ENCODE data around the gene CENPL. TPM values are rescaled to one million over a fixed set of nuclear protein-coding genes. Genes with fewer than 3 reads are reported as not detected.

The CENPL gene
- polyA plus RNA-seq (2013, experiment 1 of 2): 10.6 TPM
- polyA plus RNA-seq (2013, experiment 2 of 2): 10.4 TPM

GRCh38 chr1:173824315-173825081 lies at the start of gene CENPL, which contains the start of gene DARS2:
Gene CENPL (minus strand): TSS chr1:173824883. CDS start chr1:173811299, 13,584 bp downstream.
Gene DARS2 (plus strand): TSS chr1:173824673. CDS start chr1:173825230, 557 bp downstream.
- H3K18ac ChIP-seq (ENCODE audit: low read length): peak within 1 kb of the TSS; percentile 65
- peak within 1 kb of the TSS; percentile 88 for H3K9ac ChIP-seq (ENCODE audit: low read length)
- H2BK120ac ChIP-seq (ENCODE audit: low read depth, low read length): peak within 1 kb of the TSS; percentile 16
- H2BK5ac ChIP-seq (ENCODE audit: low read length): peak within 1 kb of the TSS; percentile 49
- H3K4ac ChIP-seq (ENCODE audit: low read depth, low read length): peak within 1 kb of the TSS; percentile 77
- peaks cover 2% of the 10 kb centered on the region for H3K4me1 ChIP-seq (ENCODE audit: control insufficient read depth, low read depth, low read length)
- peak within 1 kb of the TSS; percentile 82 for H3K27ac ChIP-seq (ENCODE audit: low read depth, low read length)
- peak within 1 kb of the TSS; percentile 100 for H3K4me3 ChIP-seq (ENCODE audit: low read length)
- DNase-seq: peak; percentile 99
- no peak within 1 kb of the TSS for H2BK15ac ChIP-seq (replicated peaks; ENCODE audit: low read depth)
- peak within 1 kb of the TSS; percentile 12 for H4K5ac ChIP-seq (ENCODE audit: low read length)
- WGBS (ENCODE audit: extremely low coverage, insufficient coverage, low lambda C conversion rate): no CpG with 5 or more reads among the region's 55 CpGs
- H3K56ac ChIP-seq (ENCODE audit: low read length): peak within 1 kb of the TSS; percentile 96
- H2AK5ac ChIP-seq (ENCODE audit: low read length): peak within 1 kb of the TSS; percentile 96
- H3K79me2 ChIP-seq (ENCODE audit: control insufficient read depth, insufficient read depth, low read length): peaks cover 36% of the 10 kb centered on the region
- no peak within 1 kb of the TSS for H3K23ac ChIP-seq (ENCODE audit: low read length)
- peak within 1 kb of the TSS; percentile 15 for H4K8ac ChIP-seq (ENCODE audit: low read depth, low read length)
- no peaks in the 10 kb centered on the region for H3K36me3 ChIP-seq (ENCODE audit: control insufficient read depth, insufficient read depth, low read length)
- H3K79me1 ChIP-seq (ENCODE audit: low read length): peaks cover 6% of the 10 kb centered on the region
- peak within 1 kb of the TSS; percentile 92 for H3K4me2 ChIP-seq (ENCODE audit: low read length)
- no peaks in the 10 kb centered on the region for H3K27me3 ChIP-seq (ENCODE audit: insufficient read depth, low read length, poor library complexity)

DNA sequence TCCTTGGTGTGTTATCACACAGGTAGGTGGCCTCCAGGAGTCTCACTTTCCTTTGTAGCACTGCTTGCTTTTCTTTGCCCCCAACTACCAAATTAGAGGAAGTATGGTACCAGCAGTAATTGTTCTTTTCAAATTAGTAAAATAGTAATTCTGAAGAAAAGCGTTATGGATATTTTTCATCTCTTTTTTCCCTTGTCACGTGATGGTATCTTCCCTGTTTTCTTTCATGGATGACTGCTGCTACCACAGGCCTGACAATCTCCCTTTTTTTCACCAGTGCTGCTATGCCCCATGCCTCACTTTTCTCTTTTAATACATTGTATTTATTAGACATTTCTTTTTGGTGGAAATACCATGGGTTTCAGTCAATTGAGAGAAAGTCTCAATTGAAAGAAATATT lies 46.8 kb upstream of the CENPL start:
- H4K8ac ChIP-seq (ENCODE audit: low read depth, low read length): no peak overlapping the region
- H3K4ac ChIP-seq (ENCODE audit: low read depth, low read length): no peak overlapping the region
- H2BK5ac ChIP-seq (ENCODE audit: low read length): no peak overlapping the region
- H3K4me3 ChIP-seq (ENCODE audit: low read length): no peak overlapping the region
- H3K9ac ChIP-seq (ENCODE audit: low read length): no peak overlapping the region
- peaks cover 4% of the 10 kb centered on the region for H3K36me3 ChIP-seq (ENCODE audit: control insufficient read depth, insufficient read depth, low read length)
- no peak overlapping the region for H2BK120ac ChIP-seq (ENCODE audit: low read depth, low read length)
- WGBS (ENCODE audit: extremely low coverage, insufficient coverage, low lambda C conversion rate): no CpG with 5 or more reads among the region's 2 CpGs
- no peak overlapping the region for H4K5ac ChIP-seq (ENCODE audit: low read length)
- no peak overlapping the region for H3K18ac ChIP-seq (ENCODE audit: low read length)
- no peak overlapping the region for H3K27ac ChIP-seq (ENCODE audit: low read depth, low read length)
- no peak overlapping the region for H3K56ac ChIP-seq (ENCODE audit: low read length)
- no peak overlapping the region for H2BK15ac ChIP-seq (replicated peaks; ENCODE audit: low read depth)
- H3K4me1 ChIP-seq (ENCODE audit: control insufficient read depth, low read depth, low read length): no peaks in the 10 kb centered on the region
- no peak overlapping the region for H3K23ac ChIP-seq (ENCODE audit: low read length)
- no peak overlapping the region for H2AK5ac ChIP-seq (ENCODE audit: low read length)
- peaks cover 20% of the 10 kb centered on the region for H3K79me2 ChIP-seq (ENCODE audit: control insufficient read depth, insufficient read depth, low read length)
- no peak for DNase-seq
- H3K27me3 ChIP-seq (ENCODE audit: insufficient read depth, low read length, poor library complexity): no peaks in the 10 kb centered on the region
- peaks cover 11% of the 10 kb centered on the region for H3K79me1 ChIP-seq (ENCODE audit: low read length)
- no peak overlapping the region for H3K4me2 ChIP-seq (ENCODE audit: low read length)

- H2BK120ac ChIP-seq (ENCODE audit: low read depth, low read length): no peak overlapping the region
- H4K5ac ChIP-seq (ENCODE audit: low read length): no peak overlapping the region
- no peak overlapping the region for H2BK15ac ChIP-seq (replicated peaks; ENCODE audit: low read depth)
- no peak for DNase-seq
- peaks cover 6% of the 10 kb centered on the region for H3K36me3 ChIP-seq (ENCODE audit: control insufficient read depth, insufficient read depth, low read length)
- H3K79me2 ChIP-seq (ENCODE audit: control insufficient read depth, insufficient read depth, low read length): peaks cover 24% of the 10 kb centered on the region
- no peak overlapping the region for H2AK5ac ChIP-seq (ENCODE audit: low read length)
- no peak overlapping the region for H3K4ac ChIP-seq (ENCODE audit: low read depth, low read length)
- no peak overlapping the region for H3K27ac ChIP-seq (ENCODE audit: low read depth, low read length)
- WGBS (ENCODE audit: extremely low coverage, insufficient coverage, low lambda C conversion rate): no CpG with 5 or more reads among the region's 5 CpGs
- no peak overlapping the region for H3K9ac ChIP-seq (ENCODE audit: low read length)
- no peak overlapping the region for H3K18ac ChIP-seq (ENCODE audit: low read length)
- no peak overlapping the region for H3K23ac ChIP-seq (ENCODE audit: low read length)
- no peak overlapping the region for H3K56ac ChIP-seq (ENCODE audit: low read length)
- no peak overlapping the region for H3K4me3 ChIP-seq (ENCODE audit: low read length)
- H2BK5ac ChIP-seq (ENCODE audit: low read length): no peak overlapping the region
- H3K4me2 ChIP-seq (ENCODE audit: low read length): no peak overlapping the region
- peaks cover 11% of the 10 kb centered on the region for H3K79me1 ChIP-seq (ENCODE audit: low read length)
- H3K4me1 ChIP-seq (ENCODE audit: control insufficient read depth, low read depth, low read length): no peaks in the 10 kb centered on the region
- H3K27me3 ChIP-seq (ENCODE audit: insufficient read depth, low read length, poor library complexity): no peaks in the 10 kb centered on the region
- H4K8ac ChIP-seq (ENCODE audit: low read depth, low read length): no peak overlapping the region
Observed at GRCh38 chr1:173871091-173871490, 46.4 kb upstream of the CENPL start.

DNA sequence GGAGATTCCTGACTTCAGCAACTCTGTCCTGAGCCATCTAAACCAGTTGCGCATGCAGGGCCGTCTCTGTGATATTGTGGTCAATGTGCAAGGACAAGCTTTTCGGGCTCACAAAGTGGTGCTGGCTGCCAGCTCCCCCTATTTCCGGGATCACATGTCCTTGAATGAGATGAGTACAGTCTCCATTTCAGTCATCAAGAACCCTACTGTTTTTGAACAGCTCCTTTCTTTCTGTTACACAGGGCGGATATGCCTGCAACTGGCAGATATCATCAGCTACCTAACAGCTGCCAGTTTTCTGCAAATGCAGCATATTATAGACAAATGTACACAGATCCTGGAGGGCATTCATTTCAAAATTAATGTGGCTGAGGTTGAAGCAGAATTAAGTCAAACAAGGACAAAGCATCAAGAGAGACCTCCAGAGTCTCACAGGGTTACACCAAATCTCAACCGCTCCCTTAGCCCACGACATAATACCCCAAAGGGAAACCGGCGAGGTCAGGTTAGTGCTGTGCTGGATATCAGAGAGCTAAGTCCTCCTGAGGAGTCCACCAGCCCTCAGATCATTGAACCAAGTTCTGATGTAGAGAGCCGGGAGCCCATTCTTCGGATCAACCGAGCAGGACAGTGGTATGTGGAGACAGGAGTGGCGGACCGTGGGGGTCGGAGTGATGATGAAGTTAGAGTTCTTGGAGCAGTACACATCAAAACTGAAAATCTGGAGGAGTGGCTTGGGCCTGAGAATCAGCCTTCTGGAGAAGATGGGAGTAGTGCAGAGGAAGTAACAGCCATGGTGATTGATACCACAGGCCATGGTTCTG lies 45.8 kb upstream of the CENPL start:
- H3K79me2 ChIP-seq (ENCODE audit: control insufficient read depth, insufficient read depth, low read length): peaks cover 30% of the 10 kb centered on the region
- H4K5ac ChIP-seq (ENCODE audit: low read length): no peak overlapping the region
- H3K9ac ChIP-seq (ENCODE audit: low read length): peak overlapping the region; percentile 15
- peaks cover 11% of the 10 kb centered on the region for H3K79me1 ChIP-seq (ENCODE audit: low read length)
- H2AK5ac ChIP-seq (ENCODE audit: low read length): no peak overlapping the region
- H3K4ac ChIP-seq (ENCODE audit: low read depth, low read length): no peak overlapping the region
- no peaks in the 10 kb centered on the region for H3K4me1 ChIP-seq (ENCODE audit: control insufficient read depth, low read depth, low read length)
- H3K18ac ChIP-seq (ENCODE audit: low read length): no peak overlapping the region
- no peak overlapping the region for H2BK5ac ChIP-seq (ENCODE audit: low read length)
- no peak overlapping the region for H3K27ac ChIP-seq (ENCODE audit: low read depth, low read length)
- WGBS (ENCODE audit: extremely low coverage, insufficient coverage, low lambda C conversion rate): no CpG with 5 or more reads among the region's 15 CpGs
- no peak for DNase-seq
- H3K36me3 ChIP-seq (ENCODE audit: control insufficient read depth, insufficient read depth, low read length): peaks cover 10% of the 10 kb centered on the region
- H2BK120ac ChIP-seq (ENCODE audit: low read depth, low read length): no peak overlapping the region
- peak overlapping the region; percentile 27 for H3K56ac ChIP-seq (ENCODE audit: low read length)
- no peak overlapping the region for H3K4me2 ChIP-seq (ENCODE audit: low read length)
- no peak overlapping the region for H3K23ac ChIP-seq (ENCODE audit: low read length)
- no peak overlapping the region for H2BK15ac ChIP-seq (replicated peaks; ENCODE audit: low read depth)
- no peak overlapping the region for H3K4me3 ChIP-seq (ENCODE audit: low read length)
- no peaks in the 10 kb centered on the region for H3K27me3 ChIP-seq (ENCODE audit: insufficient read depth, low read length, poor library complexity)
- no peak overlapping the region for H4K8ac ChIP-seq (ENCODE audit: low read depth, low read length)

GRCh38 chr1:173869021-173869359 lies 44.3 kb upstream of the CENPL start:
- Histone ChIP-seq H2AK5ac (ENCODE audit: low read length) (no peak overlapping the region), H3K56ac (ENCODE audit: low read length) (peak overlapping the region; percentile 88), H3K9ac (ENCODE audit: low read length) (peak overlapping the region; percentile 80), H3K18ac (ENCODE audit: low read length) (peak overlapping the region; percentile 61), H3K23ac (ENCODE audit: low read length) (no peak overlapping the region), H3K36me3 (ENCODE audit: control insufficient read depth, insufficient read depth, low read length) (peaks cover 15% of the 10 kb centered on the region), H3K4me2 (ENCODE audit: low read length) (peak overlapping the region; percentile 51), H2BK5ac (ENCODE audit: low read length) (no peak overlapping the region), H2BK120ac (ENCODE audit: low read depth, low read length) (no peak overlapping the region), H4K8ac (ENCODE audit: low read depth, low read length) (no peak overlapping the region), H3K4ac (ENCODE audit: low read depth, low read length) (no peak overlapping the region), H4K5ac (ENCODE audit: low read length) (no peak overlapping the region), H3K27ac (ENCODE audit: low read depth, low read length) (peak overlapping the region; percentile 77), H3K79me2 (ENCODE audit: control insufficient read depth, insufficient read depth, low read length) (peaks cover 37% of the 10 kb centered on the region), H3K79me1 (ENCODE audit: low read length) (peaks cover 11% of the 10 kb centered on the region), H3K27me3 (ENCODE audit: insufficient read depth, low read length, poor library complexity) (no peaks in the 10 kb centered on the region), H3K4me3 (ENCODE audit: low read length) (peak overlapping the region; percentile 66), H2BK15ac (replicated peaks; ENCODE audit: low read depth) (no peak overlapping the region), H3K4me1 (ENCODE audit: control insufficient read depth, low read depth, low read length) (no peaks in the 10 kb centered on the region)
- WGBS (ENCODE audit: extremely low coverage, insufficient coverage, low lambda C conversion rate): no CpG with 5 or more reads among the region's 5 CpGs
- DNase-seq: no peak

All from mesendoderm (in vitro differentiated cells).